ENCODE measurements around the gene IRF7. TPM values are rescaled to one million over a fixed set of nuclear protein-coding genes. Genes with fewer than 3 reads are reported as not detected.
"Not testable (repeated sequence)": the region's sequence is repeated elsewhere in the genome, so short reads cannot be mapped to it uniquely, and the experiment has no call there.

The IRF7 gene
- total RNA-seq = 7.6 TPM

GRCh38 chr11:615504-616319 is at the start of gene IRF7:
TSS of gene IRF7 (minus strand) at chr11:615950. CDS start at chr11:615364, 586 bp downstream.
- peak; percentile 59 for DNase-seq

GRCh38 chr11:665062-665703 is 49.4 kb upstream of the IRF7 start:
- no peak for DNase-seq

GRCh38 chr11:662689-663274 is 47.0 kb upstream of the IRF7 start:
- DNase-seq = no peak

GRCh38 chr11:660681-661444 is 45.1 kb upstream of the IRF7 start:
- DNase-seq = no peak

GRCh38 chr11:660281-660680 is 44.5 kb upstream of the IRF7 start:
- no peak for DNase-seq

GRCh38 chr11:659532-660085 is 43.9 kb upstream of the IRF7 start:
- no peak for DNase-seq

- no peak for DNase-seq
These were observed 42.0 kb upstream of the IRF7 start for GRCh38 chr11:657691-658126.

- no peak for DNase-seq
These were observed 41.1 kb upstream of the IRF7 start for GRCh38 chr11:656866-657265.

- DNase-seq = no peak
These were observed 40.7 kb upstream of the IRF7 start for GRCh38 chr11:656426-656825.

- no peak for DNase-seq
These were observed 39.4 kb upstream of the IRF7 start for GRCh38 chr11:655036-655726.

GRCh38 chr11:654444-654843 is 38.7 kb upstream of the IRF7 start:
- DNase-seq = not testable (repeated sequence)

- DNase-seq = no peak
These were observed 38.1 kb upstream of the IRF7 start for GRCh38 chr11:653837-654236.

GRCh38 chr11:653136-653535 is 37.4 kb upstream of the IRF7 start:
- DNase-seq = not testable (repeated sequence)

- no peak for DNase-seq
These were observed 34.7 kb upstream of the IRF7 start for GRCh38 chr11:650482-650881.

- DNase-seq = not testable (repeated sequence)
These were observed 32.0 kb upstream of the IRF7 start for GRCh38 chr11:647672-648158.

GRCh38 chr11:646214-646613 is 30.5 kb upstream of the IRF7 start:
- no peak for DNase-seq

GRCh38 chr11:645536-645935 is 29.8 kb upstream of the IRF7 start:
- DNase-seq = no peak

- DNase-seq = no peak
These were observed 28.3 kb upstream of the IRF7 start for GRCh38 chr11:643849-644738.

GRCh38 chr11:643366-643765 is 27.6 kb upstream of the IRF7 start:
- no peak for DNase-seq

- no peak for DNase-seq
These were observed 26.1 kb upstream of the IRF7 start for GRCh38 chr11:641806-642370.

Measured in occipital lobe (tissue), 2 donors.